Inferior parietal cortex (tissue), 1 donor: Measurements from ENCODE around the gene MICAL1.
A peak's percentile ranks its signal among the peaks of the same experiment; 100 is the strongest.
"Not testable (repeated sequence)": the region's sequence is repeated elsewhere in the genome, so short reads cannot be mapped to it uniquely, and the experiment has no call there.

Source experiments
- DNase-seq: peaks from one replicate; pipeline ENCODE4 v3.0.0-alpha.2; 2016; ENCODE audit errors: extremely low spot score

Gene MICAL1

DNA sequence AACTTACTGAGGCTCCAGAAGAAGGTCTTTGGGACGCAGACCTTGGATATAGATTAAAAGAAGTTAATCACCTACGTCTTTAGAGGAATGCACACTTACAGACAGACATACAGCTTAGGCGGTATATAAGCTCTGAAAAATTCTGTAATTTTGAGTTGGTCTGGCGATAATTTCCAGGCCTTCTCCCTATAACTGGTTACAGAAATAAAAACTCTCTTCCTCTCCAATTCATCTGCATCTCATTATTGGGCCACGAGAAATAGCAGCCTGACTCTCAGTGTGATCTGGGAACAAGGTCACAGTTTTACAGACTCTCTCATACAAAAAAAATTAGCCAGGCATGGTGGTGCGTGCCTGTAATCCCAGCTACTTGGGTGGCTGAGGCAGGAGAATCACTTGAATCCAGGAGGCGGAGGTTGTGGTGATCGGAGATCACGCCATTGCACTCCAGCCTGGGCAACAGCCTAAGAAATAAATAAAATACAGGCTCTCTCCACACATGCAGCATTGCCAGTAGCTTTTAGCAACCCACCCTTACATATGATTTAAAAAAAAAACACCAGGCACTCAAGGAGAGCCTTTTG lies 22.7 kb upstream of the MICAL1 start:
- DNase-seq: no peak

DNA sequence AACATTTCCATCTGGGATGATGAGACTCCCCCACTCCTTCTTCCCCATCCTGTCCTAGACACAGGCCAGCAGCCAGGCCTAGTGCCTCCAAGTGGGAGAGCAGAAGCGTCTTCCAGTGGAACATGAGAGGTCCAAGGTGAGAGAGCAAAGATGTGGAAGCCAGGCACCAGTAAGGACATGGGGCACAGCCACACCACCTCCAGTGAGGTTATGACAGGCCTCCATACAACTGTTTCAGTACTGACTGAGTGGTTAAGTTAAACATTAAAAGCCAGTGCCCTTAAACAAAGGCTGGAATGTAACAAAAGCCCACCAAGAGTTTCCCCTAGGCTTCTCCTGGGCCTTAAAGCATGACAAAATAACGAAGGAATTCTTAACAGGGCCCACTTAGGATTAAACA lies 22.2 kb upstream of the MICAL1 start:
- no peak for DNase-seq

DNA sequence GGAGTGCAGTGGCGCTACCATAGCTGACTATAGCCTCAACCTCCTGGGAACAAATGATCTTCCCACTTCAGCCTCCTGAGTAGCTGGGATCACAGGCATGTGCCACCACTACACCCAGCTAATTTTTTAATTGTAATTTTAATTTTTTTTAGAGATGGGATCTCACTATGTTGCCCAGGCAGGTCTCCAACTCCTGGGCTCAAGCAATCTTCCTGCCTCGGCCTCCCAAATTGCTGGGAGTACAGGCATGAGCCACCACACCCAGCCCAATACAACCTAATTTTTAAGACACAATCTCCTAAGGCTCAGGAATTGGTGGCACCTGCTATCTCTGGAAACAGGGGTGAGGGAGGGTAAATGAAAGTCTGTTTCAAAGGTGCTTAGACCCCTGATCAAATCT lies 21.6 kb upstream of the MICAL1 start:
- no peak for DNase-seq

- DNase-seq: no peak
These were observed 20.1 kb upstream of the MICAL1 start for GRCh38 chr6:109475625-109476024.

- no peak for DNase-seq
These were observed 19.4 kb upstream of the MICAL1 start for GRCh38 chr6:109474995-109475394.

- DNase-seq: no peak
These were observed 17.5 kb upstream of the MICAL1 start for GRCh38 chr6:109473120-109473519.

GRCh38 chr6:109472132-109472995 lies 16.8 kb upstream of the MICAL1 start:
- DNase-seq: no peak

GRCh38 chr6:109471105-109471810 lies 15.7 kb upstream of the MICAL1 start:
- no peak for DNase-seq

DNA sequence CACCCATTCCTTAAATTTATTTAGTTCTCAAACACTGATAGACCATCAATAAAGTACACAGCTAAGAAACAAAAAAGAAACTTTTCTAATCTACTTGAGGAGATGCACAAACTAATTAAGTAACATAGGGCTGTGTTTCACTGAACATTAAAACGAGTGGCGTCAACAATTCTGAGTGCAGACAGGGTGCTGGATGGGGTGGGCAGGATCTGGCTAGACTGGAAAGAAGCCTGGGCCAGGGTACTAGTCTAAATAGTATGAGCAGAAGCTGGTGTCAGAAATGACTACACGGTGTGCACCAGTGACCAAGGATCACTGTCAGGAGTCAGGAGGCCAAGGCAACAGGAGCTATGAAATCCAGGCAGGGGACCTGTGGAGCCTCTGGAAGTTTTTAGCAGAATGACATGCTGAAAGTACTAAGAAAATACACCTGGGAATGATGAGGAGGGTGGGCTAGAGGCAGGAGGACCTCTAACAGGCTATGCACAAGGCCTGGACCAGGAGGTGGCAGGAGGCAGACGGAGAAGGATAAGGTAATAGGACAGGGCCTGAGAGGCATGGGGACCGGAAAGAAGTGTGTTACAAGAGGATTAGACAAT lies 14.1 kb upstream of the MICAL1 start:
- DNase-seq: no peak

DNA sequence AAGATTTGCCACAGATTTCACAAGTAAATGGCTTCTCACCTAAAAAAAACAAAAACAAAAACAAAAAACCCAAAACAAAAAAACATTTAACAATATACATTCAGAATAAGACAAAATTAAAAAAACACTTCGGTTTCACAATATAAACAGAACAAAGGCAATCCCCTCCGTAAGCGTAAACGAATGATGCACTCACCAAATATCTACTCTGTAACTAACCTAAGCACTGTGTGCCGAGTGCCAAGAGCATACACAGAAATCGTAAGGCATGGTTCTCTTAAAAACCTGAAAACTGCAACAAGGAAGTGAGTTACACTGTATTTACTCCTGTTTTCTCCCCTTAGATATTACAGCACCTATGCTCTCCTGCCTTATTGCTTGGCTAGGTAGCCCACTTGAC lies 12.1 kb upstream of the MICAL1 start:
- DNase-seq: no peak

- DNase-seq: no peak
These were observed 10.8 kb upstream of the MICAL1 start for GRCh38 chr6:109466212-109466923.

GRCh38 chr6:109465772-109466171 lies 10.2 kb upstream of the MICAL1 start:
- peak; percentile 66 for DNase-seq

GRCh38 chr6:109461733-109462526 lies 6.4 kb upstream of the MICAL1 start:
- DNase-seq: no peak

- not testable (repeated sequence) for DNase-seq
These were observed 5.6 kb upstream of the MICAL1 start for GRCh38 chr6:109461205-109461604.

GRCh38 chr6:109460161-109460829 lies 4.7 kb upstream of the MICAL1 start:
- no peak for DNase-seq

DNA sequence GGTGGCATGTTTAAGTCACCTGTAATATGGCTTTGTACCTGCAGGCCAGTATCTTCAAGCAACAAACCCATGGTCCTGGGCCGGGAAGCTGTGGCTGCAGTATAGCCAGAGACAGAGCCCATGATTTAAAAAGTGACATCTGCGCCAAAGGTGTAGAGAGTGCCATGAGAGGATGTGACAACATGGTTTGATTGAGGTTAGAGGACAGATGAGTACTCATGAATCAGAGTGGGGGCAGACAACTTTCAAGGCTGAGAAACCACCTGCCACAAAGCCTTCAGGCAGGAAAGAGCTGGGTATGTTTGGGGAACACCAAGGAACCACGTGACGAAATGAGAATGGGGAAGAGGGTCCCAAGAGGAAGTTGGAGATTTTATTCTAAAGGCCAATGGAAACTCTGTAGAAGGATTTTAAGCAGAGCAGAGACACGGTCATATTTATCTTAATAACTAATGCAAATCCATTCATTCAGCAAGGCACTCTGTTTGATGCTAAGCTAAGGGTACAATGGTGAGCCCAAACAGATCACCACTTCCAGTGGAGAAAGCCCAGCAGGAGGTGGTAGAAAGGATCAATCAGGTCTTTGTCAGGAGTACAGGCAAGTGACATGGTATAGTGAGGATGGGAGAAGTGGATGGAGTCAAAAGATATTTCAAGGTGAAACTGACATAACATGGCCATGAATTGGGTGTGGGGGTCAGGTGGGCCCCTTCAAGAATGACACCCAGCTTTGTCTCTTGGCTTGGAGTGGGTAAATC lies 3.4 kb upstream of the MICAL1 start:
- no peak for DNase-seq

- no peak for DNase-seq
These were observed 2.0 kb upstream of the MICAL1 start for GRCh38 chr6:109457562-109457996.

- DNase-seq: no peak
These were observed 1.4 kb upstream of the MICAL1 start for GRCh38 chr6:109456710-109457561.
